NCI-H1930 (cell line): Measurements from ENCODE around the gene ADAMTSL2.

Experiments used
- DNase-seq, 2 experiments: peaks; one replicate each; lab custom pipeline; 2025; lab: John Stamatoyannopoulos, UW

Gene ADAMTSL2

GRCh38 chr9:133535306-133535877, 888 bp downstream of the ADAMTSL2 start:
- DNase-seq, result no peak

DNA sequence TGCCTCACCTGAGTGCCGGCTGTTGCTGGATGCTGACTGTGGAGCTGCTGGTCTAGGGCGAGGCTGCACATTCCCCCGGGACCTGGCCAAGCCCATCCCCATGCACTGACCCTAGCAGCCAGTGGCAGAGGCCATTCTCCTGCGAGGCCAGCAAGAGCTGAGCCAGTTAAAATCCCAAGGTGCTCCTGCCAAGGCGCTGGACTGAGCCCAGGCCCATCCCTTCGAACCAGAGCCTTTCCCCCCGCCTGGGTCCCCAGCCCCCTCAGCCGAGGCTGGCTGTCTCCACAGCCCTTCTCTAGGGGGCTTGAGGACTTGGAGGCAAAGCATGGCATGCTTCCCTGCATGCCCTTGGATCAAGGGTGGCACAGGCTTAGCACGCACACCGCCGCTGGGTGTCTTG, 1.6 kb downstream of the ADAMTSL2 start:
- DNase-seq, result no peak

- DNase-seq, result no peak
Observed at GRCh38 chr9:133536536-133536935, 2.0 kb downstream of the ADAMTSL2 start.

- DNase-seq, result no peak
Observed at GRCh38 chr9:133537257-133537656, 2.8 kb downstream of the ADAMTSL2 start.

GRCh38 chr9:133538176-133538575, 3.7 kb downstream of the ADAMTSL2 start:
- DNase-seq, result no peak

GRCh38 chr9:133538851-133539833, 4.6 kb downstream of the ADAMTSL2 start:
- DNase-seq, result no peak

DNA sequence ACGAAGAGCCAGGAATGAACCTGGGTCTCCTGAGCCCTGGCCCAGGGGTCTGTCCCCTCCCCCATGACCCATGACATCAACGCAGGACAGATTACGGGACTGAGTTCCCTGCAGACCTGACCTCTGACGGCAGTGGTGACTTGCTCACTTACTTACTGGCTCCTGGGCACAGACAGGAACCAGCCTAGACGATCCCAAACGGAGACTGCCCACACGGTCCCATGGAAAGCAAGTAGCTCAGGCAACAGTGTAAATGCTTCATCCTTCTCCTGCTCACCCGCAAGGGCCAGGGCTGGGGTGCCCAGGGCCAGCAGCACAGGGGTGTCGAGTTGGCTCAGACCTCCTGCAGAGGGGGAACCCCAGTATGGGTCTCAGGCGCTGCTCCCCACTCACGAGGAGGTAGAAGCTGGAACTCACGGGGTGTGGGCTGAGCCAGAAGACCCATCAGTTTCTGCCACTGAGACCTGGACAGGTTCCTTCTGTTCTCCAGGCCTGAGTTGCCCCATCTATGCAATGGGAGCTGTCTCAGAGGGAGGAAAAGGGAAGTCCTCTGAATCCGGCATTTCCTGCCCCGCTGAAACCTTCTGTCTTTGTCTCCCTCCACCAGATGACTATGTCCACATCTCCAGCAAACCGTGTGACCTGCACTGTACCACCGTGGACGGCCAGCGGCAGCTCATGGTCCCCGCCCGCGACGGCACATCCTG, 5.6 kb downstream of the ADAMTSL2 start:
- no peak for DNase-seq

DNA sequence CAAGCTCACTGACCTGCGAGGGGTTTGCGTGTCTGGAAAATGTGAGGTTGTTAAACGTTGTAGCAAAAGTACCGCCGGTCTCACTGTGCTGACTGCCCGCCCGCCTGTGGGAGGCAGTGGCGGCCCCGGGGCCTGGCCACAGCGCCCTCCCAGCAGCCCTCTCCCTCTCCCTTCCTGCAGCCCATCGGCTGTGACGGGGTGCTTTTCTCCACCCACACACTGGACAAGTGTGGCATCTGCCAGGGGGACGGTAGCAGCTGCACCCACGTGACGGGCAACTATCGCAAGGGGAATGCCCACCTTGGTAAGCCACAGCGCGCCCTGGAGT, 6.2 kb downstream of the ADAMTSL2 start:
- DNase-seq, result no peak

DNA sequence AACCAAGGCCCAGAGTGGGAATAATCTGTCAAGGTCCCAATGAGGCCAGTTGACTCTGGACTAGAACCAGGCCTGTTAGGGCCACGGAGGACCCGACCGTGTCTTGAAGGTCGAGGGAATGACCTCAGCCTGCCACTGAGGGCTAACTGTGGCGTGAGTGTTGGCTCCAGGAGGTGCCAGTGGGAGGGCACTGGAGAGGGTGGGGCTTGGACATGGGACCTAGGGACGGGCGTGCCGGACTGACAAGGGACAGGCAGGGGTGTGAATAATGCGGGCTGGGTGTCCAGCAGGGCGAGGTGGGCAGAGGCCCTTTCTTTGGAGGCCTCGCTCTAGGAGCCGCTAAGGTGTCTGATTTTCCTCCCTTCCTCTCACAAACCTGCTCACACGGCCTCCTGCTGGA, 7.5 kb downstream of the ADAMTSL2 start:
- no peak for DNase-seq

- DNase-seq, result no peak
Observed at GRCh38 chr9:133543772-133544467, 9.4 kb downstream of the ADAMTSL2 start.

DNA sequence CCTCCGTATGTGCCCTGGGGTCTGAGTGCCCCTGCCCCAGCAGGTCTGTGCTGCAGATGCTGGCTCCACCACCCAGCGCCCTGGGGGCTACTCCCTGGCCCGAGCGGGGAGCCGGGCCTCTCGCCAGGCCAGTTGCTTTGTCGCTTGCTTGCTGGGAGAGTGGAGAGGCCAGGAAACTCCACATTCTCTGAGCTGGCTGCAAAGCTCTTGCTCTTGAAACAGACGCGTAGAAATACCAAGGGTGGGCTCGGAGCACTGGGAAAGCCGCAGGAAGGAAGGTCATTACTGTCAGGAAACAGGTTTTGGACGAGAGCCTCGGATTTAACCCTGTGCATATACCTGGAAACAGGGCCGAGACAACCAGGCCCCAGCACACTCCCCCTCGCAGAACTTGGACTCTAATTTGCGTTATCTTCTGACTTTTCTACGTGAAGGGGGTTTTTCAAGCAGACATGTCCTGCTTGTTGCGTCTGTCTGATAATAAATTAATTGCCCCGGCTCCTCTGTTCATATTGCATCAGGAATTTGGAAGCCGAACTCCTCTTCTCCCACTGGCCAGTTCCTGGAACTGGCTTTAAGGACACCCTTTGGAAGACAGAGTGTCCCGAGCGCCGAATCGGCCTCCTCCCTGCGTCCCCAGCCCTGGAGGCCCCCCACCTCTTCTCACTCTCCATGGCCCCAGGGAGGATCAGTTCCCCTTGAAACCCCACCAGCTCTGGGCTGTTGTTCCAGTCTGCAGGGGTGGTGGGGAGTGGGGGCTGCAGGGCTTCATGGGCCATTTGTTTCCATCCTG, 11.2 kb downstream of the ADAMTSL2 start:
- DNase-seq, result no peak

DNA sequence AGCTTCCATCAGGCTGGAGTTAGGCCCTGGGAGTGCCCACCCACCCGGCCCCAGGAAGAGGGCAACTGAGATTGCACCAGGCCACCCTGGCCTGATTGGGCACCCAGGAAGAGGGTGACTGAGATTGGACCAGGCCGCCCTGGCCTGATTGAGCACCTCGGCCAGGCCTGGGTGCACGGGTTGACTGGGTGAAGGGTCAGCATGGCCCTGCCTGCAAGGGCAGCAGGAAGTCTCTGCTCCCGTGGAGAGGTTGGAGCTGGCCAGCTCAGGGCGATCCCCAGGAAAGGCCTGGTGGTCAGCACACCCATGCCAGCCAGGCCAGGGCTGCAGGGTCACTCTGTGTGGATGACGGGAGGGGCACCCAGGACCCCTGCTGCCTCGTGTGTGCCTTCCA, 11.8 kb downstream of the ADAMTSL2 start:
- no peak for DNase-seq

- DNase-seq, result no peak
Observed at GRCh38 chr9:133547116-133547515, 12.6 kb downstream of the ADAMTSL2 start.

GRCh38 chr9:133551446-133551845, 16.9 kb downstream of the ADAMTSL2 start:
- no peak for DNase-seq

DNA sequence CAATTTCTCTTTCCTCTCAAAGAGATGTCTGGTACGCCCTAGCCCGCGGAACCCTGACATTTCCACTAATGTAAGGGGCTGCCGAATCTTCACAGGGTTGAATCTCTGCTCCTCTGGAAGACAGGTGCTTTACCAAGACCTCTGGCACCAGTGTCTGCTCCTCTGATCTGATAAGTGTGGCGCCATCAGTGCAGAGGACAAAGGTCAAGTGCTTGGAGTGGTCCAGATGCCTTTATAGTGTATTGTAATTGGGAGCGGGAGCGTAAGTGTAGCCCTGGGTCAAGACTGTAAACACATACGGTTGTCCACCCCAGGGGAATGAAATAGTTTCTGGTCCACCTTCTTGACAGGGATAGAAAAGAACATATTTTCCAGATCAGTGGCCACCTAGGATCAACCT, 17.7 kb downstream of the ADAMTSL2 start:
- no peak for DNase-seq

GRCh38 chr9:133553123-133553522, 18.6 kb downstream of the ADAMTSL2 start:
- no peak for DNase-seq

DNA sequence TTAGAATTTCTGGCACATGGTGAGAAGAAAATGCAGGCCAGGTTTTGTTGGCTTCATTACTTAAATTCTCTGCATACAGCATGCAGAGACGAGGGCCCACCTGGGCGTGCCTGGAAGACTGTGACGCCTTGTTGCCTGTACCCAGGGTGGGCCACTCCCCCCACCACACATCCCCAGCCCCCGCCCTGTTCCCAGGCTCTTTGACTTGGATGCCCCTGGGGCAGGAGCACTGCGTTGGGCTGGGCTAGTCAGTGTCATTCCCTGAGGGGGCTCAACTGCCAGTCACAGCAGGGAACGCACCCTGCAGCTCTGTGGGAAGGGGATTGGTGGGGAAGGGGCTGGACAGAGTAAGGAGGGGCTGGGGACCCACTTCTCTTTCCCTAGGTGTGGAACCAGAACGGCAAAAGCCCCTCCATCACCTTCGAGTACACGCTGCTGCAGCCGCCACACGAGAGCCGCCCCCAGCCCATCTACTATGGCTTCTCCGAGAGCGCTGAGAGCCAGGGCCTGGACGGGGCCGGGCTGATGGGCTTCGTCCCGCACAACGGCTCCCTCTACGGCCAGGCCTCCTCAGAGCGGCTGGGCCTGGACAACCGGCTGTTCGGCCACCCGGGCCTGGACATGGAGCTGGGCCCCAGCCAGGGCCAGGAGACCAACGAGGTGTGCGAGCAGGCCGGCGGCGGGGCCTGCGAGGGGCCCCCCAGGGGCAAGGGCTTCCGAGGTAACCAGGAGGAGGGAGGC, 19.6 kb downstream of the ADAMTSL2 start:
- DNase-seq, result no peak

GRCh38 chr9:133554729-133555128, 20.2 kb downstream of the ADAMTSL2 start:
- DNase-seq, result no peak

GRCh38 chr9:133556354-133556753, 21.9 kb downstream of the ADAMTSL2 start:
- no peak for DNase-seq

- DNase-seq, result no peak
Observed at GRCh38 chr9:133557581-133557980, 23.1 kb downstream of the ADAMTSL2 start.
